GM12864 (cell line): ENCODE results near the gene RNF123.

ENCODE experiments used
- DNase-seq: peaks from one replicate; pipeline ENCODE4 v3.0.0-alpha.2; 2011; ENCODE audit warnings: low read depth
- H3K4me3 ChIP-seq: 2 replicates; pipeline ENCODE4 v1.5.1; 2011; ENCODE audit warnings: mild to moderate bottlenecking, low read depth, low read length, control low read depth
- CTCF ChIP-seq: IDR thresholded peaks from 2 replicates; pipeline ENCODE4 v1.5.1; 2011; ENCODE audit warnings: low read depth, mild to moderate bottlenecking, moderate library complexity, low read length, control low read depth, inconsistent platforms; ENCODE audit errors: missing control alignments

RNF123 gene

GRCh38 chr3:49658711-49659110 is 30.6 kb upstream of the RNF123 start:
- H3K4me3 ChIP-seq = no peak overlapping the region
- TF ChIP-seq CTCF = no peak
- DNase-seq = no peak

- no peak for TF ChIP-seq CTCF
Observed at GRCh38 chr3:49659756-49660155, 29.6 kb upstream of the RNF123 start.

GRCh38 chr3:49661281-49661680 is 28.1 kb upstream of the RNF123 start:
- H3K4me3 ChIP-seq = no peak overlapping the region
- DNase-seq = no peak
- TF ChIP-seq CTCF = no peak

More at GRCh38 chr3:49659756-49660155, 29.6 kb upstream of the RNF123 start:
- no peak for DNase-seq
- no peak overlapping the region for H3K4me3 ChIP-seq

GRCh38 chr3:49662021-49662420 is 27.3 kb upstream of the RNF123 start:
- TF ChIP-seq CTCF = no peak
- no peak overlapping the region for H3K4me3 ChIP-seq
- no peak for DNase-seq

- H3K4me3 ChIP-seq = no peak overlapping the region
- no peak for TF ChIP-seq CTCF
- no peak for DNase-seq
Observed at GRCh38 chr3:49662720-49663413, 26.5 kb upstream of the RNF123 start.

- no peak for TF ChIP-seq CTCF
Observed at GRCh38 chr3:49663831-49664230, 25.5 kb upstream of the RNF123 start.

GRCh38 chr3:49664300-49664699 is 25.1 kb upstream of the RNF123 start:
- no peak for TF ChIP-seq CTCF
- no peak overlapping the region for H3K4me3 ChIP-seq
- DNase-seq = no peak

More at GRCh38 chr3:49663831-49664230, 25.5 kb upstream of the RNF123 start:
- no peak for DNase-seq
- H3K4me3 ChIP-seq = no peak overlapping the region
